ENCODE results near the gene PRMT1. TPM values are rescaled to one million over a fixed set of nuclear protein-coding genes. Genes with fewer than 3 reads are reported as not detected.
A peak's percentile ranks its signal among the peaks of the same experiment; 100 is the strongest.

Gene PRMT1
- total and polyA plus RNA-seq, 4 donors: 122 to 254 (median 127) TPM

DNA sequence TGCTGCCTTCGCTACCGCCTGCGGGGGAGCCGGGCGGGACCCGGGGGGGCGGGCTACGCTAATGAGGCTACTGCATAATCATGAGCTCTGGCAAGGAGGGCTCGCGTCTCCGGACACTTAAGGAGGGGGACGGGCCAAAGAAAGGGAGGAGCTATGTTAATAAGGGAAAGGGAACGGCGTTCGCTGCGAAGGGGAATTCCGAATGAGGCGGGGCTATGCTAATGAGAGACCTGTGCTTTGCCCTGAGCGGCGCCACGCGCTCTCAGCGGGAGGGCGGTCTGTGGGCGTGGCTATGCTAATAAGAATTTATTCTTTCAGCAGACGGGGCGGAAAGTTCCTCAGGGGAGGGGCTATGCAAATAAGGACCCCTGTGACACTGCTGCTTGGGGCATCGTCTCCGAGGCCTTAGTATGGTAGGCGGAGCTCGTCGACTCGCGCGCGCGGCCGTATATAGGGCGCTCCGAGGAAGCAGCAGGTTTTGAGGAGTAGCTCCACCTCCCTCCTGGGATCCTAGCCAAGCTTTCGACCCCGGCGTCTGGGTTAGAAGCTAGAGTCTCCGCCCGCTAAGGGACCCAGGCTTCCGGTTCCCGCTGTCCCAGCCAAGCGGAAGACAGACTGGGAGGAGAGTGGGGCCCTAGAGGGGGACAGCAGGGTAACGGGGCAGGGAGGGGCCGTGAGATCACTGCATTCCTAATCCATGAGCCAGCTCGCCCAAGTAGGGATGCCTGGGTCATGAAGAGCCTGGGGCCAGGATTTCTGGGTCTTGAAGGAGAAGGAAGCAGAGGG lies 36.8 kb upstream of the PRMT1 start, which contains the start of gene RRAS:
Gene RRAS, minus strand, starts transcription at position 31 of the 786 bp plus-strand sequence. CDS start 45 bp downstream, outside the sequence.
- H3K4me1 ChIP-seq (ENCODE audit: control insufficient read depth in 5 of 5, insufficient read depth in 5 of 5, low read length in 5 of 5): peaks cover 5 to 46% (median 16%) of the 10 kb centered on the region in 5 donors
- peak; percentile 100 for DNase-seq
- peak within 1 kb of the TSS; percentile 48 for H3K4me3 ChIP-seq
- 0% methylated on average over 51 of the region's 51 CpGs for WGBS, 2 donors
- H3K27me3 ChIP-seq (ENCODE audit: control insufficient read depth in 3 of 3, insufficient read depth in 3 of 3, low read length in 2 of 3): no peaks in the 10 kb centered on the region
- peak; percentile 68 for ATAC-seq (ENCODE audit: insufficient read depth, low FRiP score)
- TF ChIP-seq, protein P1, sequence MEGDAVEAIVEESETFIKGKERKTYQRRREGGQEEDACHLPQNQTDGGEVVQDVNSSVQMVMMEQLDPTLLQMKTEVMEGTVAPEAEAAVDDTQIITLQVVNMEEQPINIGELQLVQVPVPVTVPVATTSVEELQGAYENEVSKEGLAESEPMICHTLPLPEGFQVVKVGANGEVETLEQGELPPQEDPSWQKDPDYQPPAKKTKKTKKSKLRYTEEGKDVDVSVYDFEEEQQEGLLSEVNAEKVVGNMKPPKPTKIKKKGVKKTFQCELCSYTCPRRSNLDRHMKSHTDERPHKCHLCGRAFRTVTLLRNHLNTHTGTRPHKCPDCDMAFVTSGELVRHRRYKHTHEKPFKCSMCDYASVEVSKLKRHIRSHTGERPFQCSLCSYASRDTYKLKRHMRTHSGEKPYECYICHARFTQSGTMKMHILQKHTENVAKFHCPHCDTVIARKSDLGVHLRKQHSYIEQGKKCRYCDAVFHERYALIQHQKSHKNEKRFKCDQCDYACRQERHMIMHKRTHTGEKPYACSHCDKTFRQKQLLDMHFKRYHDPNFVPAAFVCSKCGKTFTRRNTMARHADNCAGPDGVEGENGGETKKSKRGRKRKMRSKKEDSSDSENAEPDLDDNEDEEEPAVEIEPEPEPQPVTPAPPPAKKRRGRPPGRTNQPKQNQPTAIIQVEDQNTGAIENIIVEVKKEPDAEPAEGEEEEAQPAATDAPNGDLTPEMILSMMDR (IDR thresholded peaks at IDR 0.05; ENCODE audit: control extremely low read depth, extremely low read depth): no peak
- peaks cover 0 to 4% (median 2%) of the 10 kb centered on the region in 4 donors for H3K36me3 ChIP-seq (ENCODE audit: control insufficient read depth in 4 of 4, insufficient read depth in 4 of 4, low read length in 4 of 4)
- H3K9me3 ChIP-seq (ENCODE audit: control insufficient read depth in 4 of 4, insufficient read depth in 3 of 4, low read length in 3 of 4): no peaks in the 10 kb centered on the region
- peak within 1 kb of the TSS; percentile 99 to 100 for H3K27ac ChIP-seq (ENCODE audit: low read depth in 1 of 2, low read length in 1 of 2)
- peak within 1 kb of the TSS; percentile 95 to 98 for H3K9ac ChIP-seq (ENCODE audit: insufficient read depth in 1 of 2, low read length in 2 of 2)

DNA sequence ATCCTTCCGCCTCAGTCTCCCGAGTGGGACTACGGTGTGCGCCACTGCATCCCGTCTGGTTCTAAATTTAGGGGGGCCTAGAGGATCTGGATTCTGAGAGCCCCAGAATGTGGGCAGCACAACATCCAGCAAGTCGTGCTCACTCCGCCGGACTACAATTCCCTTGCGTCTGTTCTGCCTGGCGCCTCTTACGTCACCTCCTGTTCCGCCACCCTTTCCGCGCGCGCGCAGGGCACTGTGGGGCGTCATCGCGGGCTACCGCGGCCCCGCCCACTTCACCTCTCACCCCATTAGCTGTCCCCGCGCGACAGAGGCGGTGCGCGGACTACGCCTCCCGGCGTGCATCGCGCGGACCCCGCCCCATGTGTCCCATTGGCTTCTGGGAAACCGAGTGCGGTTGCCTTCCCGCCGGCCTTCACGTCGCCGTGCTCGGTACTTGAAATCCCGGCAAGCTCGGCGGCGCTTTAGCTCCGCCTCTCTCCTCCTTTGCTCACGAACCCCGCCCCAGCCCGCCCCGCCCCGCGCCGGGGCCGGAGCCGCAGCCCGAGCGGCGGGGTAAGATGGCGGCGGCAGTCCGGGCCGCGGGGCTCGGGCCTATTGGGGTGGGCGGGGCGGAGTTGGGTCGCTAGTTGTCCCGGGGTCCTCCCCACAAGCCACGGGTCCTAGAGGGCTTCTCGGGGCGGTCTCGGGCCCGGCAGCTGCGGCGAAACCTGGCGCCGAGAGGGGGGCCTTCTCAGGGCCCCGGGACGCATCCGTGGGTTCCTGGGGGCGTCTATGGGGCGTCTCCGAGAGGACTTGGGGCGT lies 35.2 kb upstream of the PRMT1 start, which contains the start of gene SCAF1:
Gene SCAF1, plus strand, starts transcription at position 522 of the 804 bp plus-strand sequence. CDS start 2,818 bp downstream, outside the sequence.
- TF ChIP-seq, protein P1 (IDR thresholded peaks at IDR 0.05; ENCODE audit: control extremely low read depth, extremely low read depth): no peak
- peaks cover 0 to 13% (median 7%) of the 10 kb centered on the region in 4 donors for H3K36me3 ChIP-seq (ENCODE audit: control insufficient read depth in 4 of 4, insufficient read depth in 4 of 4, low read length in 4 of 4)
- H3K27ac ChIP-seq (ENCODE audit: low read depth in 1 of 2, low read length in 1 of 2): peak within 1 kb of the TSS; percentile 99 to 100
- DNase-seq: peak; percentile 99 to 100 (median 100)
- peaks cover 5 to 44% (median 16%) of the 10 kb centered on the region in 5 donors for H3K4me1 ChIP-seq (ENCODE audit: control insufficient read depth in 5 of 5, insufficient read depth in 5 of 5, low read length in 5 of 5)
- H3K27me3 ChIP-seq (ENCODE audit: control insufficient read depth in 3 of 3, insufficient read depth in 3 of 3, low read length in 2 of 3): no peaks in the 10 kb centered on the region
- peak within 1 kb of the TSS; percentile 95 to 98 for H3K9ac ChIP-seq (ENCODE audit: insufficient read depth in 1 of 2, low read length in 2 of 2)
- no peaks in the 10 kb centered on the region for H3K9me3 ChIP-seq (ENCODE audit: control insufficient read depth in 4 of 4, insufficient read depth in 3 of 4, low read length in 3 of 4)
- H3K4me3 ChIP-seq: peak within 1 kb of the TSS; percentile 73
- ATAC-seq (ENCODE audit: insufficient read depth, low FRiP score): peak; percentile 77
- WGBS, 2 donors: 0 to 1% methylated on average over 76 to 87 of the region's 87 CpGs

- Histone ChIP-seq H3K27me3 (ENCODE audit: control insufficient read depth in 3 of 3, insufficient read depth in 3 of 3, low read length in 2 of 3) (no peaks in the 10 kb centered on the region), H3K4me1 (ENCODE audit: control insufficient read depth in 5 of 5, insufficient read depth in 5 of 5, low read length in 5 of 5) (peaks cover 5 to 42% (median 16%) of the 10 kb centered on the region in 5 donors), H3K27ac (ENCODE audit: low read depth in 1 of 2, low read length in 1 of 2) (peak overlapping the region; percentile 68 to 79), H3K9ac (ENCODE audit: insufficient read depth in 1 of 2, low read length in 2 of 2) (peak overlapping the region; percentile 59 to 93), H3K9me3 (ENCODE audit: control insufficient read depth in 4 of 4, insufficient read depth in 3 of 4, low read length in 3 of 4) (no peaks in the 10 kb centered on the region), H3K4me3 (peak overlapping the region; percentile 73), H3K36me3 (ENCODE audit: control insufficient read depth in 4 of 4, insufficient read depth in 4 of 4, low read length in 4 of 4) (peaks cover 0 to 19% (median 11%) of the 10 kb centered on the region in 4 donors)
- TF ChIP-seq, protein P1 (IDR thresholded peaks at IDR 0.05; ENCODE audit: control extremely low read depth, extremely low read depth): no peak
- DNase-seq (peak in 1 of 3 donors; percentile 33), ATAC-seq (ENCODE audit: insufficient read depth, low FRiP score) (no peak)
- 7 to 13% methylated on average over 5 of the region's 5 CpGs for WGBS, 2 donors
Measured at GRCh38 chr19:49642492-49643035, 34.5 kb upstream of the PRMT1 start.
